Stimulated activated CD8-positive, alpha-beta memory T cell treated with anti-CD3 and anti-CD28 coated beads, Interleukin-4, amount 100 ng/mL, for 24 hours (primary cell): ENCODE data around the gene CTDSP2.
"Not testable (repeated sequence)": the region's sequence is repeated elsewhere in the genome, so short reads cannot be mapped to it uniquely, and the experiment has no call there.

Experiments
- DNase-seq: peaks from one replicate; pipeline ENCODE4 v3.0.0-alpha.2; 2020; ENCODE audit warnings: low read depth

CTDSP2 gene, protein sequence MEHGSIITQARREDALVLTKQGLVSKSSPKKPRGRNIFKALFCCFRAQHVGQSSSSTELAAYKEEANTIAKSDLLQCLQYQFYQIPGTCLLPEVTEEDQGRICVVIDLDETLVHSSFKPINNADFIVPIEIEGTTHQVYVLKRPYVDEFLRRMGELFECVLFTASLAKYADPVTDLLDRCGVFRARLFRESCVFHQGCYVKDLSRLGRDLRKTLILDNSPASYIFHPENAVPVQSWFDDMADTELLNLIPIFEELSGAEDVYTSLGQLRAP

DNA sequence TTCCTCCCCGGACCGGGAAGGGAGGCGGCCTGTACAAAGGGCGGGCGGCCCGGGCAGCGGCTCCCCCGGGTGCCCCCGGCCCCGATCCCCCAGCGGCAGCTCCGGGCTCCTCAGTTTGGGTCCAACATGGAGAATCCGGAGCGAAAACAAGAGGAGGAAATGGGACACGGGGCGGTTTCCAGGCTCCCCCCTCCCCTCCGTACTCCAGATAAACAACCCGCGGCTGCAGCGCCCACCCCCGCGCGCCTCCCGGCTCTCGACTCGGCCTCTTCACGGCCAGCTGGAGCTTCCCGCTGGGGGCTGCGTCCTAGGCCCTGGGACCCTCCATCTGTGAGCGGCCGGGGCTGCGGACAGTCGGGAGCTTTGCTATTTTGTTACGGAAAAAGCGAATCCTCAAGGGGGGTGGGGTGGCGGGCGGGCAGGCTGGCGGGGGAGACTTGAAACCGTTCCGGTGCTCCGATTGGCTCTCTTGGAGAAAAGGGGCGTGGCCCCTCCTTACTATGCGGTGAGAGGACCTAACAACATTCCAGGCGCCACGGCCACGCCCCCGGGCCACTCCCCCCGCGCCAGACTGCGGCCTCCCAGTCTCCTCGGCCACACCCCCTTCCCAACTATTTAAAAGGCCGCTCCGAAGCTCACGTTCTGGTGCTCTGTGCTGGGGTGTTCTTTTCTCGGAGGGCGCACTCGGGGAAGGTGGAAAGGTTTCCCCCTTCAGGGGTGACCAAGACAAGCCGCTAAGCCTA lies at the start of gene CTDSP2:
Gene CTDSP2 (minus strand): TSS at position 153 of the 743 bp plus-strand sequence. CDS start 294 bp downstream, outside the sequence.
- peak; percentile 85 for DNase-seq

DNA sequence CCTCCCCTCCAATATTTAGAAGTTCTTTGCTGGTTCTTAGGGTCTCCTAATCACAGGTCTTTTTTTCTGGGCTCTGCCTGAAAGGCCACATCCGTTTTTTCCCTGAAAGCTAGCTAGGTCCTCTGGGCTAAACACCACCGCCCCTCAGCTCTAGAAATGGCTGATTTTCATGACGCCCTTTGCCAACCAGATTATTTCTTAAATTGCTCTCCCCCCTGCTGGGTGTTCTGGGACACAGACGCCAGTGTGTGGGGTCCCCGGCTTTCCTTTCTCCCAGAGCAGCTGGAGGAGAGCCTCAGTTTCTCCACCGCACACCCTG lies 49.5 kb upstream of the CTDSP2 start:
- no peak for DNase-seq

- DNase-seq = no peak
Observed at GRCh38 chr12:57895389-57896114, 49.0 kb upstream of the CTDSP2 start.

GRCh38 chr12:57894399-57895292 lies 48.1 kb upstream of the CTDSP2 start:
- DNase-seq = no peak

DNA sequence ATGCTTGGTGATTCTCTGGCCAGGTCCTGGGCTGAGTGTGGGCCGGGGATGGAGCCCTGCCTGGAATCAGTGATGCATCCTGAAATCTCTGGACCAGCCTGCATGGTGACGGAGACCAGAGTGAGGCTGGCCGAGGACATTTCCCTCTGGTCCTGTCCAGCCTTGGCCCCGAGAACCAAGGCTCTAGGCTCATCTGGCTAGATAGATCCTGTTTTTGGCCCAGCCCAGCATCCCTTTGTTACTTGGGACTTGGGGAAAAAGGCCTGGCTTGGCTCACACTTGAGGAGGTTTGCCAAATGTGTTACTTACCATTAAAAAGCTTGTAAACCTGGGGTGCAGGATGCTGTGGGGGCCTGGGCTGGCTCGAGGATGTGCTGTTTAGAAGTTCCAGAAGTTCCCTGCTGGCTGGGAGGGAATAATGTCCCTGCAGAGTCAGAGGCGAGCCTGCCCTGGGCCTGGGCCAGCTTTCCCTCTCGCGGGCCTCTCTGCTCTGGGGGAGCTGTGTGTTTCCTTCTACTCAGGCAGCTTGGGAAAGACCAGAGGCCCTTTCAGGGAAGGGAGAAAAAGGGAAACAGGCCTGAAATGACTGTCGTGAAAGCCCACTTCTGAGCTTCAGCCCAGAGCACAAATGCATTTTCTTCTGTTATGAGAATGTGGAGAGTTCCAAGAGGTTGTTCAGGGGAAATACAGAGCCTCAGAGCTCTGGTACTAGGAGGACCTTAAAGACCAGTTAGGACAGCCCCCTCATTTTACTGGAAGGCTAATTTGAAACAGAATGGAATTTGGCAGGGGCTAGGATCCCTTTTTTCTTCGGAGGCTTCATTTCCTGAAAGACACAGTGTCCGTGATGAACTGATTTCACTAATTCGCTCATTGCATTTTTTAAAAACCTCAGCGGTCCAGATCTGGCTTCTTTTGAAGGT lies 47.2 kb upstream of the CTDSP2 start:
- no peak for DNase-seq

DNA sequence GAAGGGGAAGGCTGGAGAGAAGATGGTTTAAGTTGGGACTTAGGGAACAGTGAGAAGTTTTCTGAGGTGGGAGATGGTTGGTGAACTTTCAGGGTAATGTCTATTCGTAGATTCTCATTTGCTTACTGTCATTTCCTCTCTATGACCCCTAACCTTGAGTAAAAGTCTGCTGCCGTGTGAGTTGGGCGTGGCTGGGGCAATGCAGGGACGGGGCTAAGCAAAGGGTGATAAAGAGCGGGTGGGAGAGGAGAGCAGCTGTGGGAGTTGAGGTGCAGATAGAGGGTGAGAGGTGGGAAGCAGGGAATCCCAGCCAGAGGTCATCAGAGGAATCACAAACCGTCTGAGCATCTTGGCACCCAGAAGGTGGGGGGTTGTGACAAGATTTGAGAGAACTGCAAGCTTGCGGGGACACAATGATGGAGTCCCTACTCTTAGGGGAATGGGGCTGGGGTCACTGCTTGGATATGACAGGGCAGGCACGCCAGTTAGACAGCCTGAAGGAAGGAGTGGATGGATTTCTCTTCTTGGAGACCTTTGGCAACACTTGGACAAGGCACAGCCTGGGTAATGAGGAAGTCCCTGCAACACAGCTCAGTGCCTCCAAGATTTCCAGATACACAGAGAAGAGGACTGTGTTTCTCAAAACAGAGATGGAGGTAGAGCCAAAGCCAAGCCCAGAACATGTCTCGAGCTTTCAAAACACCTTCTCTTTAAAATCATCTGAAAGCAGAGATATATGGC lies 45.9 kb upstream of the CTDSP2 start:
- no peak for DNase-seq

DNA sequence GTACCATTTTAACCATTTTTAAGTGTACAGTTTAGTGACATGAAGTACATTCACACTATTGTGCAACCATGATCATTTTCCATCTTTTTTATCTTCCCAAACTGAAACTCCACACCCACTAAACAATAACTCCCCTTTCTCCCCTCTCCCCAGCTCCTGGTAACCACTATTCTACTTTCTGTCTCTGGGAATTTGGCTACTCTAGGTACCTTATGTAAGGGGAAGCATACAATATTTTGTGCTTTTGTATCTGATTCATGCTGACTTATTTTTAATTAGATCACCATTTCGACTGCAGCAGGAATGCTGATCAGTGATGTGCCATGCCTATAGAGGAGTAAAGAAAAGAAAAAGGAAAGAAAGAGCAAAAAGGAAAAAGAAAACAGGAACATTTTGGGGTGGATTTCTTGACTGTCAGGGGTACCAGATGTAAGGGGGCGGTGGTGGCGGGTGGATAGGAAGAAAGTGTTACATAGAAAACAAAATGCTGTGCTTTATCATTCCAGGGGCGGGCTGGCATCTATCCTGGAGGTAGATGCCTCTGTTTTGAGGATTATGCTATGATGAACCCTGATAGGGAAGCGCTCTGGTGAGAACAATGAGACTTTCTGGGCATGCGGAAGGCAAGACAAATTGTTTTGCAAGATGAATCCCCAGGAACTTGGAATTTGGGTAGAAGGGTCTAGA lies 45.2 kb upstream of the CTDSP2 start:
- DNase-seq = no peak

GRCh38 chr12:57890191-57891115 lies 43.9 kb upstream of the CTDSP2 start:
- no peak for DNase-seq

DNA sequence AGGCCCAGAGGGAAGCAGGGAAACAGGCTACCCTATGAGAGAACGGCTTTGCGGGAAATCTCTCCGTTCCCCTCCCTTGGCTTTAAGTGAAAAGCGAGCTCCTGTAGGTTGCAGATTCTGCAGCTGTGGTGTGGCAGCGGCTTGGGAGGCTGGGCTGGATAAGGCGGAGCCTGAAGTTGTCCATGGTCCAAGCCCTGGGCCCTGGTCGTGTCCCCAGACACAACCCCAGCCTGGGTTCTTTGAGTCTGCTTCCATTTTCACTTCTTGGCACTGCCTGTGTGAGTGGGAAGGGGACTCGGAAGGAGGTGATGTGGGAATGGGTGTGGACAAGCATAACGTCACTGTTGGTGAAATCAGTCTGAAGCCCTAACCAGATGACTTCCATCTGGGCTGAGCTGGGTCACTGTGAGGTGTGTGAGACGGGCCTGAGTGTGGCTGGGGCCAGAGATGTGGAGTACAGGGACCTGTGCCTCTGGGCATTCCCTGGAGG lies 43.0 kb upstream of the CTDSP2 start:
- DNase-seq = no peak

DNA sequence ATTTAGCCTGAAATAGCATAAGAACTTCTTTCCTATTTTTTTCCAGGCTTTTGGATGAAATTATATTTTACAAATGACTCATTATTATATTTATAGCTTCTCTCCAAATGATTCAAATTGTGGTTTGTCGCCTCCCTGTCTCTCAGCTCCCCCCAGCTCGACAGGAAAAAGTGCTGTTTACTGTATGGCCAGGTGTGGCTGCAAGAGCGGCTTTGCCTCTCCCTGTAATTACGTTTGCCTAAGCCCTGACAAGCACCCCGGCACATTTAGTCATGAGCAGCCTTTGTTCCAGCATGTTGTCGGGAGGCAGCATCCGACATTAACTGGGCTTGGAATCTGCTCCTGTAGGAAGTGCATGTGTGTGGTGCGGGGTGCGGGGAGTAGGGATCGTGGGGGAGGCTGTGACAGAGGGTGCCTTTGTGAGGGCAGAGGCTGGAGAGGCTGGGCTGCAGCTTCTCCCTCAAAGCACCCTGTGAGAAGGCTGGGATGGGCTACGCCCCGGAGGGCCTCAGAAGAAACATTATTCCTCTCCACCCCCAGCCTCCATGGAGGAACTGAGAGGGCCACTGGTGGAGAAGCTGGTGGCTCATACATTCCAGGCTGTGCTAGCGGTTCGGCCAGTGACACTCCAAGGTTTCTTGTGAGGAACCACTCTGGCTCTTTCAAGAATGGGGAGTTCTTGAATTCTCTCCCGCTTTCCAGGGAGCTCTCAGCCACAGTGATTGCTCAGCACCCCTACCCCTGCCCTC lies 42.1 kb upstream of the CTDSP2 start:
- DNase-seq = no peak

GRCh38 chr12:57887631-57888408 lies 41.3 kb upstream of the CTDSP2 start:
- DNase-seq = no peak

DNA sequence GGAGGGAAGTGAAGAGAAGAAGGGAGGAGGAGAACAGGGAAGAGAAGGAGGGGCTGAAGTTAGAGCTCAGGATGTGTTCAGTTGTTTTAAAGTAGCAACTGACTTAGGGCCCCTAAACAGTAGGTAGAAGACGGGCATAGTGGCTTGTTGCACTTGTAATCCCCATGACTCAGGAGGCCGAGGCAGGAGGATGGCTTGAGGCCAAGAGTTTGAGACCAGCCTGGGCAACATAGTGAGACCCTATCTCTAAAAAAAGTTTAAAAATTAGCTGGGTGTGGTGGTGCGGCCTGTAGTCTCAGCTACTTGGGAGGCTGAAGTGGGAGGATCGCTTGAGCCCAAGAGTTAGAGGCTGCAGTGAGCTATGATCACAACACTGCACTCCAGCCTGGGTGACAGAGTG lies 40.4 kb upstream of the CTDSP2 start:
- DNase-seq = not testable (repeated sequence)

- DNase-seq = no peak
Observed at GRCh38 chr12:57886542-57886941, 40.0 kb upstream of the CTDSP2 start.

DNA sequence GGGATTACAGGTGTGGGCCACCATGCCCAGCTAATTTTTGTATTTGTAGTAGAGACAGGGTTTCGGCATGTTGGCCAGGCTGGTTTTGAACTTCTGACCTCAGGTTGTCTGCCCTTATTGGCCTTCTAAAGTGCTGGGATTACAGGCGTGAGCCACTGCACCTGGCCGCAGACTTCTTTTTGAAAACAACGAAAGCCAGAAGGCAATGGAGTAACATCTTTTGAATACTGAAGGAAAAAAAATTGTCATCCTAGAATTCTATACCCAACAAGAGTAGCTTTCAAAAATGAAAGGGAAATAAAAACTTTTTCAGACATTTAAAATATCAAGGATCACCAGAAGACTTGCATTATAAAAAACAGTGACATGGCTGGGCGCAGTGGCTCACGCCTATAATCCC lies 38.7 kb upstream of the CTDSP2 start:
- no peak for DNase-seq

DNA sequence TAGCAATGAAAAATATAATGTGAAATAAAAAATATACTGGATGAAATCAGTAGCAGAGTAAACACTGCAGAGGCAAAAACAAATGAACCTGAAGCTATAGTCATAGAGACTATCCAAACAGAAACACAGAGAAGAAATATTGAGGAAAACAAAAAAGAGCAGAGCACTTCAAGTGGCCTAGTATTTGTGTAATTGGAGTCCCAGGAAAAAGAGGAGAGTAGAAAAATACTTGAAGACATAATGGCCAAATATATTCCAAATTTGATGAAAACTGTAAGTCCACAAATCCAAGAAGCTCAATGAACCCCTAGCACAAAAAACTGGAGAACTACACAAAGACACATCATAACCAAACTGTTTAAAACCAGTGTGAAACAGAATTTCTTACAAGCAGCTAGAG lies 37.2 kb upstream of the CTDSP2 start:
- no peak for DNase-seq

- DNase-seq = no peak
Observed at GRCh38 chr12:57883057-57883456, 36.5 kb upstream of the CTDSP2 start.

GRCh38 chr12:57882575-57882974 lies 36.0 kb upstream of the CTDSP2 start:
- DNase-seq = no peak
